SK-N-SH (cell line): ENCODE data around the gene GLG1. TPM values are rescaled to one million over a fixed set of nuclear protein-coding genes. Genes with fewer than 3 reads are reported as not detected.

Experiments used
- CTCF ChIA-PET: fragments of 300-600, 350-600 bp; formaldehyde crosslinking; extraction: SDS; loops from one replicate; lab custom pipeline; 2021; lab: Yijun Ruan, JAX
- POLR2A ChIA-PET: fragments of 350-600 bp; sonication (Branson Sonifier 250); formaldehyde crosslinking; extraction: SDS; loops from one replicate; lab custom pipeline; 2020; ENCODE audit warnings: antibody characterized with exemption, inconsistent platforms; lab: Yijun Ruan, JAX
- DNase-seq: peaks from one replicate; pipeline ENCODE4 v3.0.0; 2012
- H2AFZ ChIP-seq: fragments of 200-600 bp; sonication (generic); 2 replicates; pipeline ENCODE4 v1.8.1; 2016; ENCODE audit warnings: antibody characterized with exemption, mild to moderate bottlenecking, low read depth
- H3F3A ChIP-seq: fragments of 200-600 bp; sonication (generic); replicated peaks from 2 replicates; pipeline ENCODE3; 2016; ENCODE audit warnings: antibody characterized with exemption, mild to moderate bottlenecking; ENCODE audit not compliant: insufficient read depth
- H3K27ac ChIP-seq, 2 experiments: fragments of 200-500 bp in 1 of 2; fragments of 200-600 bp in 1 of 2; sonication (Bioruptor generic) in 1 of 2; sonication (generic), shearing (Covaris generic) in 1 of 2; 2 replicates each; pipeline versions ENCODE4 v1.5.1 to v1.6.1; 2014 to 2016; ENCODE audit warnings: low read depth in 2 of 2, inconsistent platforms in 1 of 2, low read length in 1 of 2, mild to moderate bottlenecking in 1 of 2, mixed read lengths in 1 of 2
- H3K27me3 ChIP-seq: fragments of 200-600 bp; sonication (generic), shearing (Covaris generic); 2 replicates; pipeline ENCODE4 v1.6.1; 2016; ENCODE audit warnings: mixed run types; ENCODE audit not compliant: insufficient read depth
- H3K36me3 ChIP-seq, 2 experiments: fragments of 200-500 bp in 1 of 2; fragments of 200-600 bp in 1 of 2; sonication (Bioruptor generic) in 1 of 2; sonication (generic) in 1 of 2; replicated peaks in 1 of 2; 2 replicates each; pipeline versions ENCODE3 to v1.5.1; 2014 to 2016; ENCODE audit warnings: low read length in 1 of 2, mild to moderate bottlenecking in 1 of 2; ENCODE audit not compliant: insufficient read depth in 2 of 2, control insufficient read depth in 1 of 2
- H3K4me1 ChIP-seq, 2 experiments: fragments of 200-500 bp in 1 of 2; fragments of 200-600 bp in 1 of 2; sonication (Bioruptor generic) in 1 of 2; sonication (generic), shearing (Covaris generic) in 1 of 2; 2 replicates each; pipeline versions ENCODE4 v1.5.1 to v1.6.1; 2014 to 2016; ENCODE audit warnings: low read depth in 1 of 2, low read length in 1 of 2, mixed run types in 1 of 2; ENCODE audit not compliant: insufficient read depth in 2 of 2, control insufficient read depth in 1 of 2
- H3K4me2 ChIP-seq: fragments of 200-600 bp; sonication (generic), shearing (Covaris generic); 2 replicates; pipeline ENCODE4 v1.6.1; 2017; ENCODE audit warnings: mixed run types
- H3K4me3 ChIP-seq, 2 experiments: fragments of 200-500 bp in 1 of 2; fragments of 200-600 bp in 1 of 2; sonication (Bioruptor generic) in 1 of 2; sonication (generic), shearing (Covaris generic) in 1 of 2; 2 replicates each; pipeline versions ENCODE4 v1.5.1 to v1.8.1; 2014 to 2016; ENCODE audit warnings: low read depth in 2 of 2, inconsistent platforms in 1 of 2, low read length in 1 of 2, mild to moderate bottlenecking in 1 of 2, mixed read lengths in 1 of 2, moderate library complexity in 1 of 2
- H3K79me2 ChIP-seq: fragments of 200-600 bp; sonication (generic); 2 replicates; pipeline ENCODE4 v1.8.1; 2017; ENCODE audit warnings: mild to moderate bottlenecking; ENCODE audit not compliant: insufficient read depth
- H3K9ac ChIP-seq: fragments of 200-600 bp; sonication (generic); 2 replicates; pipeline ENCODE4 v1.6.1; 2017; ENCODE audit warnings: mixed run types
- H3K9me2 ChIP-seq: fragments of 200-600 bp; sonication (generic); 2 replicates; pipeline ENCODE4 v1.6.1; 2017; ENCODE audit warnings: mixed run types
- H3K9me3 ChIP-seq: fragments of 200-600 bp; sonication (generic); 2 replicates; pipeline ENCODE4 v1.6.1; 2017; ENCODE audit warnings: mixed run types, mild to moderate bottlenecking, moderate library complexity
- H4K20me1 ChIP-seq: fragments of 200-600 bp; sonication (generic); 2 replicates; pipeline ENCODE4 v1.6.1; 2017; ENCODE audit warnings: mild to moderate bottlenecking, mixed run types; ENCODE audit not compliant: insufficient read depth
- ELF1 ChIP-seq: IDR thresholded peaks from 2 replicates; pipeline ENCODE4 v1.4.0; 2012
- EP300 ChIP-seq, 2 experiments: IDR thresholded peaks; 2 replicates each; pipeline versions ENCODE4 v1.4.0 to v1.6.1; 2012; ENCODE audit warnings: borderline replicate concordance in 1 of 2, low read depth in 1 of 2, low read length in 1 of 2
- EZH2phosphoT487 ChIP-seq: fragments of 200-600 bp; sonication (generic); IDR thresholded peaks from 2 replicates; pipeline ENCODE4 v1.6.1; 2017; ENCODE audit warnings: low read depth, mixed run types, mild to moderate bottlenecking, antibody characterized with exemption, moderate library complexity, borderline replicate concordance
- FOSL2 ChIP-seq: IDR thresholded peaks from 2 replicates; pipeline ENCODE4 v1.4.0; 2012; ENCODE audit warnings: low read depth, mild to moderate bottlenecking, moderate library complexity, borderline replicate concordance
- FOXJ3 ChIP-seq: sonication (generic); formaldehyde crosslinking; IDR thresholded peaks from 2 replicates; pipeline ENCODE4 v1.5.1; 2020; ENCODE audit warnings: mild to moderate bottlenecking, missing genetic modification reagents
- IRF3 ChIP-seq: fragments of 150-350 bp; IDR thresholded peaks from 2 replicates; pipeline ENCODE4 v1.6.1; 2016; ENCODE audit warnings: mild to moderate bottlenecking, low read depth, low read length
- JUND ChIP-seq: IDR thresholded peaks from 2 replicates; pipeline ENCODE4 v1.4.0; 2012
- MAX ChIP-seq: IDR thresholded peaks from 2 replicates; pipeline ENCODE4 v1.4.0; 2012; ENCODE audit warnings: low read depth
- MEF2A ChIP-seq: IDR thresholded peaks from 2 replicates; pipeline ENCODE4 v1.4.0; 2012; ENCODE audit warnings: low read depth, borderline replicate concordance
- NRF1 ChIP-seq: IDR thresholded peaks from 2 replicates; pipeline ENCODE4 v1.6.1; 2012; ENCODE audit warnings: low read depth, mild to moderate bottlenecking, low read length
- RAD21 ChIP-seq: IDR thresholded peaks from 2 replicates; pipeline ENCODE4 v1.6.1; 2012; ENCODE audit warnings: mild to moderate bottlenecking, low read length
- RFX5 ChIP-seq: IDR thresholded peaks from 2 replicates; pipeline ENCODE4 v1.6.1; 2012; ENCODE audit warnings: mild to moderate bottlenecking, improper control_type of control experiment, low read length
- RXRA ChIP-seq: IDR thresholded peaks from 2 replicates; pipeline ENCODE4 v1.4.0; 2012; ENCODE audit warnings: low read depth, mild to moderate bottlenecking, borderline replicate concordance
- SMC3 ChIP-seq: IDR thresholded peaks from 2 replicates; pipeline ENCODE4 v1.6.1; 2012; ENCODE audit warnings: low read depth, low read length, improper control_type of control experiment
- TAF1 ChIP-seq: IDR thresholded peaks from 2 replicates; pipeline ENCODE4 v1.6.1; 2012; ENCODE audit warnings: low read depth, mild to moderate bottlenecking, low read length, moderate library complexity, borderline replicate concordance
- TCF12 ChIP-seq: IDR thresholded peaks from 2 replicates; pipeline ENCODE4 v1.4.0; 2012
- USF2 ChIP-seq: fragments of 150-350 bp; IDR thresholded peaks from 2 replicates; pipeline ENCODE4 v1.6.1; 2017; ENCODE audit warnings: antibody characterized with exemption, low read length, low read depth, borderline replicate concordance
- WGBS: methylation state at CpG from one replicate; pipeline ENCODE4 v1.1.6; 2017; ENCODE audit warnings: low lambda C conversion rate; 5-methylcytosine and 5-hydroxymethylcytosine counted together
- polyA plus RNA-seq, 3 experiments: library from polyadenylated mRNA; depleted of rRNA; stranded (reverse); fragments of >200 nt; gene quantifications; 2 replicates each; pipeline ENCODE4 v1.2.3, GENCODE V29; 2012
- TF ChIP-seq, protein P1 (sequence below): IDR thresholded peaks from 2 replicates; pipeline ENCODE4; 2012
- TF ChIP-seq, protein P2 (sequence below): IDR thresholded peaks from 2 replicates; pipeline ENCODE4 v1.6.1; 2012; ENCODE audit warnings: mild to moderate bottlenecking, low read depth, low read length, moderate library complexity

Gene GLG1
- polyA plus RNA-seq, 1 of the 3 experiments (the other 2 are of a cell fraction), result 71.1 TPM

- Histone ChIP-seq H3F3A (no peaks in the 10 kb centered on the region), H3K79me2 (no peaks in the 10 kb centered on the region)
- TF ChIP-seq, protein P1, sequence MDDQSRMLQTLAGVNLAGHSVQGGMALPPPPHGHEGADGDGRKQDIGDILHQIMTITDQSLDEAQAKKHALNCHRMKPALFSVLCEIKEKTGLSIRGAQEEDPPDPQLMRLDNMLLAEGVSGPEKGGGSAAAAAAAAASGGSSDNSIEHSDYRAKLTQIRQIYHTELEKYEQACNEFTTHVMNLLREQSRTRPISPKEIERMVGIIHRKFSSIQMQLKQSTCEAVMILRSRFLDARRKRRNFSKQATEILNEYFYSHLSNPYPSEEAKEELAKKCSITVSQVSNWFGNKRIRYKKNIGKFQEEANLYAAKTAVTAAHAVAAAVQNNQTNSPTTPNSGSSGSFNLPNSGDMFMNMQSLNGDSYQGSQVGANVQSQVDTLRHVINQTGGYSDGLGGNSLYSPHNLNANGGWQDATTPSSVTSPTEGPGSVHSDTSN, result no peak
- TF ChIP-seq ELF1, result no peak
- TF ChIP-seq JUND, result no peak
- no peak for TF ChIP-seq FOSL2
- TF ChIP-seq FOXJ3, result no peak
- TF ChIP-seq MEF2A, result no peak
- TF ChIP-seq SMC3, result no peak
- TF ChIP-seq EP300 (IDR thresholded peaks at IDR 0.05; ENCODE audit: borderline replicate concordance in 1 of 2, low read depth in 1 of 2, low read length in 1 of 2), result no peak
- TF ChIP-seq TAF1, result no peak
- TF ChIP-seq EZH2phosphoT487, result no peak
- no peak for TF ChIP-seq TCF12
- no peak for TF ChIP-seq MAX
- TF ChIP-seq, all 33 proteins: peak for 0
- Histone ChIP-seq H3K4me1 (no peaks in the 10 kb centered on the region), H4K20me1 (no peaks in the 10 kb centered on the region), H3K9me3 (no peaks in the 10 kb centered on the region), H3K9ac (no peak overlapping the region), H3K36me3 (peaks cover 0 to 3% of the 10 kb centered on the region in 2 experiments), H3K9me2 (no peaks in the 10 kb centered on the region), H3K27me3 (no peaks in the 10 kb centered on the region), H3K4me3 (no peak overlapping the region), H3K4me2 (no peak overlapping the region), H2AFZ (no peak overlapping the region), H3K27ac (no peak overlapping the region)
- POLR2A ChIA-PET, result no interaction called here
- WGBS, result 80% methylated on average over 7 of the region's 7 CpGs
- no peak for DNase-seq
- CTCF ChIA-PET, result no interaction called here
These were observed 167.2 kb downstream of the GLG1 start for GRCh38 chr16:74439685-74440084.

GRCh38 chr16:74438492-74438979 lies 168.4 kb downstream of the GLG1 start:
- no peak overlapping the region for H3K9ac ChIP-seq
- CTCF ChIA-PET, result no interaction called here
- H3K36me3 ChIP-seq, result peaks cover 0 to 3% of the 10 kb centered on the region in 2 experiments
- H3F3A ChIP-seq, result no peaks in the 10 kb centered on the region
- 82% methylated on average over 7 of the region's 7 CpGs for WGBS
- no peaks in the 10 kb centered on the region for H3K9me2 ChIP-seq
- H3K4me1 ChIP-seq, result no peaks in the 10 kb centered on the region
- no peak overlapping the region for H2AFZ ChIP-seq
- no peak overlapping the region for H3K4me2 ChIP-seq
- TF ChIP-seq USF2, result no peak
- no peak for TF ChIP-seq EZH2phosphoT487
- no peak for TF ChIP-seq IRF3
- TF ChIP-seq RXRA, result no peak
- no peak for TF ChIP-seq JUND
- no peak for TF ChIP-seq MEF2A
- TF ChIP-seq FOSL2, result no peak
- TF ChIP-seq EP300 (IDR thresholded peaks at IDR 0.05; ENCODE audit: borderline replicate concordance in 1 of 2, low read depth in 1 of 2, low read length in 1 of 2), result no peak
- TF ChIP-seq, protein P2, sequence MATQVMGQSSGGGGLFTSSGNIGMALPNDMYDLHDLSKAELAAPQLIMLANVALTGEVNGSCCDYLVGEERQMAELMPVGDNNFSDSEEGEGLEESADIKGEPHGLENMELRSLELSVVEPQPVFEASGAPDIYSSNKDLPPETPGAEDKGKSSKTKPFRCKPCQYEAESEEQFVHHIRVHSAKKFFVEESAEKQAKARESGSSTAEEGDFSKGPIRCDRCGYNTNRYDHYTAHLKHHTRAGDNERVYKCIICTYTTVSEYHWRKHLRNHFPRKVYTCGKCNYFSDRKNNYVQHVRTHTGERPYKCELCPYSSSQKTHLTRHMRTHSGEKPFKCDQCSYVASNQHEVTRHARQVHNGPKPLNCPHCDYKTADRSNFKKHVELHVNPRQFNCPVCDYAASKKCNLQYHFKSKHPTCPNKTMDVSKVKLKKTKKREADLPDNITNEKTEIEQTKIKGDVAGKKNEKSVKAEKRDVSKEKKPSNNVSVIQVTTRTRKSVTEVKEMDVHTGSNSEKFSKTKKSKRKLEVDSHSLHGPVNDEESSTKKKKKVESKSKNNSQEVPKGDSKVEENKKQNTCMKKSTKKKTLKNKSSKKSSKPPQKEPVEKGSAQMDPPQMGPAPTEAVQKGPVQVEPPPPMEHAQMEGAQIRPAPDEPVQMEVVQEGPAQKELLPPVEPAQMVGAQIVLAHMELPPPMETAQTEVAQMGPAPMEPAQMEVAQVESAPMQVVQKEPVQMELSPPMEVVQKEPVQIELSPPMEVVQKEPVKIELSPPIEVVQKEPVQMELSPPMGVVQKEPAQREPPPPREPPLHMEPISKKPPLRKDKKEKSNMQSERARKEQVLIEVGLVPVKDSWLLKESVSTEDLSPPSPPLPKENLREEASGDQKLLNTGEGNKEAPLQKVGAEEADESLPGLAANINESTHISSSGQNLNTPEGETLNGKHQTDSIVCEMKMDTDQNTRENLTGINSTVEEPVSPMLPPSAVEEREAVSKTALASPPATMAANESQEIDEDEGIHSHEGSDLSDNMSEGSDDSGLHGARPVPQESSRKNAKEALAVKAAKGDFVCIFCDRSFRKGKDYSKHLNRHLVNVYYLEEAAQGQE, result no peak
- TF ChIP-seq FOXJ3, result no peak
- no peak for TF ChIP-seq RFX5
- no peak for TF ChIP-seq TAF1
- no peak for TF ChIP-seq NRF1
- TF ChIP-seq RAD21, result no peak
- no peak overlapping the region for H3K27ac ChIP-seq
- H3K9me3 ChIP-seq, result no peaks in the 10 kb centered on the region
- no peak for DNase-seq
- H3K27me3 ChIP-seq, result no peaks in the 10 kb centered on the region
- POLR2A ChIA-PET, result no interaction called here
- H4K20me1 ChIP-seq, result no peaks in the 10 kb centered on the region
- H3K79me2 ChIP-seq, result no peaks in the 10 kb centered on the region
- no peak overlapping the region for H3K4me3 ChIP-seq
